Ishikawa (cell line): ENCODE measurements around the gene CXCL6.

Source experiments
- CEBPB ChIP-seq: IDR thresholded peaks from 2 replicates; pipeline ENCODE4 v1.6.1; 2012
- EGR1 ChIP-seq: IDR thresholded peaks from 2 replicates; pipeline ENCODE4 v1.6.1; 2012
- EP300 ChIP-seq: IDR thresholded peaks from 2 replicates; pipeline ENCODE4 v1.6.1; 2012; ENCODE audit warnings: borderline replicate concordance
- FOXM1 ChIP-seq: IDR thresholded peaks from 2 replicates; pipeline ENCODE4 v1.6.1; 2012; ENCODE audit warnings: low read depth, borderline replicate concordance
- RAD21 ChIP-seq: IDR thresholded peaks from 2 replicates; pipeline ENCODE4 v1.6.1; 2012; ENCODE audit warnings: low read depth
- TAF1 ChIP-seq: IDR thresholded peaks from 2 replicates; pipeline ENCODE4 v1.6.1; 2012; ENCODE audit warnings: low read depth, mild to moderate bottlenecking
- TCF12 ChIP-seq: IDR thresholded peaks from 2 replicates; pipeline ENCODE4 v1.6.1; 2012; ENCODE audit warnings: low read depth
- YY1 ChIP-seq: IDR thresholded peaks from 2 replicates; pipeline ENCODE4 v1.6.1; 2012; ENCODE audit warnings: low read depth
- ZBTB7A ChIP-seq: IDR thresholded peaks from 2 replicates; pipeline ENCODE4 v1.6.1; 2012; ENCODE audit warnings: low read depth
- TF ChIP-seq, protein P1 (sequence below): IDR thresholded peaks from 2 replicates; pipeline ENCODE4 v1.6.1; 2012; ENCODE audit warnings: low read depth, mild to moderate bottlenecking
- TF ChIP-seq, protein P2 (sequence below): IDR thresholded peaks from 2 replicates; pipeline ENCODE4 v1.6.1; 2012
- TF ChIP-seq, protein P3 (sequence below): IDR thresholded peaks from 2 replicates; pipeline ENCODE4 v1.6.1; 2012

DNA sequence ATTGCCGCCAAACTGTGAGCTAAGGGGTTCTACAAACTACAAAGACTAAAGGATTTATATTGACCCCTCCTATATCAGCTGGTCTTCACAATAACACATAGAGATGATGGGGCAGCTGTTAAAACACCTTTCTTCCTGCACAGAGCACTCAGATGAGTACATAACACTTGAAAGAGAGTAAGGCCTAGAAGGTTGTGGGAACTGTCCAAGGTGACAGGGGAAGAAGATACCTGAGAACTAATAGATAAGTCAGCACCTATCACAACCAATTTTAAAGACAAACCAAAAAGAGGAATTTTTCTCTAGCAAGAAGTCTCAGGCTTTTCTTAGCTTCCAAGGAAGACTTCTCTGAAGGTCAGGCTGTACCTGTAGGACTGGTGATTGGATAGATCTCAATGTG, 19.1 kb upstream of the CXCL6 start:
- TF ChIP-seq TAF1 (no peak), FOXM1 (no peak), EP300 (no peak), EGR1 (no peak), ZBTB7A (no peak), TCF12 (no peak), CEBPB (no peak), YY1 (no peak), RAD21 (no peak)
- TF ChIP-seq, protein P1, sequence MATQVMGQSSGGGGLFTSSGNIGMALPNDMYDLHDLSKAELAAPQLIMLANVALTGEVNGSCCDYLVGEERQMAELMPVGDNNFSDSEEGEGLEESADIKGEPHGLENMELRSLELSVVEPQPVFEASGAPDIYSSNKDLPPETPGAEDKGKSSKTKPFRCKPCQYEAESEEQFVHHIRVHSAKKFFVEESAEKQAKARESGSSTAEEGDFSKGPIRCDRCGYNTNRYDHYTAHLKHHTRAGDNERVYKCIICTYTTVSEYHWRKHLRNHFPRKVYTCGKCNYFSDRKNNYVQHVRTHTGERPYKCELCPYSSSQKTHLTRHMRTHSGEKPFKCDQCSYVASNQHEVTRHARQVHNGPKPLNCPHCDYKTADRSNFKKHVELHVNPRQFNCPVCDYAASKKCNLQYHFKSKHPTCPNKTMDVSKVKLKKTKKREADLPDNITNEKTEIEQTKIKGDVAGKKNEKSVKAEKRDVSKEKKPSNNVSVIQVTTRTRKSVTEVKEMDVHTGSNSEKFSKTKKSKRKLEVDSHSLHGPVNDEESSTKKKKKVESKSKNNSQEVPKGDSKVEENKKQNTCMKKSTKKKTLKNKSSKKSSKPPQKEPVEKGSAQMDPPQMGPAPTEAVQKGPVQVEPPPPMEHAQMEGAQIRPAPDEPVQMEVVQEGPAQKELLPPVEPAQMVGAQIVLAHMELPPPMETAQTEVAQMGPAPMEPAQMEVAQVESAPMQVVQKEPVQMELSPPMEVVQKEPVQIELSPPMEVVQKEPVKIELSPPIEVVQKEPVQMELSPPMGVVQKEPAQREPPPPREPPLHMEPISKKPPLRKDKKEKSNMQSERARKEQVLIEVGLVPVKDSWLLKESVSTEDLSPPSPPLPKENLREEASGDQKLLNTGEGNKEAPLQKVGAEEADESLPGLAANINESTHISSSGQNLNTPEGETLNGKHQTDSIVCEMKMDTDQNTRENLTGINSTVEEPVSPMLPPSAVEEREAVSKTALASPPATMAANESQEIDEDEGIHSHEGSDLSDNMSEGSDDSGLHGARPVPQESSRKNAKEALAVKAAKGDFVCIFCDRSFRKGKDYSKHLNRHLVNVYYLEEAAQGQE = peak; percentile 82
- TF ChIP-seq, protein P2, sequence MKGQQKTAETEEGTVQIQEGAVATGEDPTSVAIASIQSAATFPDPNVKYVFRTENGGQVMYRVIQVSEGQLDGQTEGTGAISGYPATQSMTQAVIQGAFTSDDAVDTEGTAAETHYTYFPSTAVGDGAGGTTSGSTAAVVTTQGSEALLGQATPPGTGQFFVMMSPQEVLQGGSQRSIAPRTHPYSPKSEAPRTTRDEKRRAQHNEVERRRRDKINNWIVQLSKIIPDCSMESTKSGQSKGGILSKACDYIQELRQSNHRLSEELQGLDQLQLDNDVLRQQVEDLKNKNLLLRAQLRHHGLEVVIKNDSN = no peak
- TF ChIP-seq, protein P3, sequence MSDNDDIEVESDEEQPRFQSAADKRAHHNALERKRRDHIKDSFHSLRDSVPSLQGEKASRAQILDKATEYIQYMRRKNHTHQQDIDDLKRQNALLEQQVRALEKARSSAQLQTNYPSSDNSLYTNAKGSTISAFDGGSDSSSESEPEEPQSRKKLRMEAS = no peak
